Right kidney (tissue), 1 donor: Measurements from ENCODE around the gene HMCN2.
"Not testable (repeated sequence)": the region's sequence is repeated elsewhere in the genome, so short reads cannot be mapped to it uniquely, and the experiment has no call there.

Experiments used
- DNase-seq: peaks from one replicate; pipeline ENCODE4 v3.0.0-alpha.2; 2016

Gene HMCN2

DNA sequence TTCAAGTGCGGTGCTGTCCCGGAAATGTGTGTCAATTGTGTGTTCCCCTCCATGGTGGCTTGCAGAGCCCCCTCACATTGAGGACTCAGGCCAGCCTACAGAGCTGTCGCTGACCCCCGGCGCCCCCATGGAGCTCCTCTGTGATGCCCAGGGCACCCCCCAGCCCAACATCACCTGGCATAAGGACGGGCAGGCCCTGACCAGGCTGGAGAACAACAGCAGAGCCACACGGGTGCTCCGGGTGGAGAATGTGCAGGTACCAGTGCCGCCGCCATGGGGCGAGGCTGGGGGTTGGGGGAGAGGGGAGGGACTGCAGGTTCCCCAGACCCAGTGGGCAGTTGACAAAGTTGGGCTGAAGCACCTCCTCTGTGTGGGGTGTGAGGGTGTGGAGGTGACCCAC is 128.8 kb downstream of the HMCN2 start:
- DNase-seq, result no peak

DNA sequence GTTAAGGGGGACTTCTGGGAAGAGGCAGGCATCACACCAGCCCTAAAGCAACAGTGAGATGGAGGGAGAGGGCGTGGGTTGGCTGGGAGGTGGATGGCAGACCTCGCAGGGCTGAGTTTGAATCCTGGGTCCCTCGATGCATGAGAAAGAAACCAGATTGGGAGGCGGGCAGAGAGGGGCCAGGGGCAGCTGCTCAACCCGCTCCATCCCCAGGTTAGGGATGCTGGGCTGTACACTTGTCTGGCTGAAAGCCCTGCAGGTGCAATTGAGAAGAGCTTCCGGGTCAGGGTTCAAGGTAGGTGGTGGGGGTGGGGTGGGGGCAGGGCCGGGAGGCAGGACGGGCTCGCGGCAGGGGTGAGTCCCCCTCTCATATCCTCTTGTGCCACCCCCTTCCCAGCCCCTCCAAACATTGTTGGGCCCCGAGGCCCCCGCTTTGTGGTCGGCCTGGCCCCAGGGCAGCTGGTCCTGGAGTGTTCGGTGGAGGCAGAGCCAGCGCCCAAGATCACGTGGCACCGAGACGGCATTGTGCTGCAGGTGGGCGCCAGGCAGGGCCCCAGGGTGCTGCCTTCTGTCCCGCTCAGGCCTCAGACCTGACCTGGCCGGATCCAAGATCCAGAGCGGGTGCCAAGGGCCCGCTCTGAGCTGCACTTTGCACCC is 129.4 kb downstream of the HMCN2 start:
- DNase-seq, result no peak

DNA sequence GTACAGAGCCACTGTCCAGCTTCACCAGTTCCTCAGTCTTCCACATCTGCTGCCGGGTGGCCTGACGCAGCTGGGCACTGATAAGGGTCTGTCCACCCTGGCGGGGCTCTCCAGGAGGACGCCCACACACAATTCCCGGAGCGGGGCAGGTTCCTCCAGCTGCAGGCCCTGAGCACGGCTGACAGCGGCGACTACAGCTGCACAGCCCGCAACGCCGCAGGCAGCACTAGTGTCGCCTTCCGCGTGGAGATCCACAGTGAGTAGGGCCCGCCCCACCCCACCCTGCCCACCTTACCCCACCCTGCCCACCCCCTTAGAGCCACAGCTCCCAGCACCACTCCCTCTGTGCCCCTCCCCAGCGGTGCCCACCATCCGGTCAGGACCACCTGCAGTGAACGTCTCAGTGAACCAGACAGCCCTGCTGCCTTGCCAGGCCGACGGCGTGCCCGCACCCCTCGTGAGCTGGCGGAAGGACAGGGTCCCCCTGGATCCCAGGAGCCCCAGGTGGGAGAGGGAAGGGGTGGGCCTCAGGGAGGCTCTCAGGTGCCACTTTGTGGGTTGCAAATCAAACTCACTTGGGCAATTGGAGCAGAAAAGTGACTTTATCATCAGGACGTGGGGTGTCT is 130.4 kb downstream of the HMCN2 start:
- no peak for DNase-seq

DNA sequence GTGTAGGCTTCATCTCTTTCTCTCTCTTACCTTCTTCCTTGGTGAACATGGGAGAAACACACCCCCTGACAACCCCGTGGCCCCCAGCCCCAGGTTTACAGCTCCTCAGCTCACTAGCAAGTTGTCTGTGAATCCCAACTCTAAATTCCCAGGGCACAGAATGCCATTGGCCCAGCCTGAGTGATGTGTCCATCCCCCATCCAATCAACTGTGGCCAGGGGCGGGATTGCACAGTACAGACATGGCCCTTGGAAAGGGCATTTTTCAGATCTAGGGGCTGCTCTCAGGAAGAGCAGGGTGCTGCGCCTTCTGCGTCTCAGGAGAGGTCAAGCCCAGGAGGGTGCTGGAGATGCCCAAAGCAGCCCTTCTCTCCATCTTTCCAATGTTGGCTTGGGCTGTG is 131.0 kb downstream of the HMCN2 start:
- no peak for DNase-seq

DNA sequence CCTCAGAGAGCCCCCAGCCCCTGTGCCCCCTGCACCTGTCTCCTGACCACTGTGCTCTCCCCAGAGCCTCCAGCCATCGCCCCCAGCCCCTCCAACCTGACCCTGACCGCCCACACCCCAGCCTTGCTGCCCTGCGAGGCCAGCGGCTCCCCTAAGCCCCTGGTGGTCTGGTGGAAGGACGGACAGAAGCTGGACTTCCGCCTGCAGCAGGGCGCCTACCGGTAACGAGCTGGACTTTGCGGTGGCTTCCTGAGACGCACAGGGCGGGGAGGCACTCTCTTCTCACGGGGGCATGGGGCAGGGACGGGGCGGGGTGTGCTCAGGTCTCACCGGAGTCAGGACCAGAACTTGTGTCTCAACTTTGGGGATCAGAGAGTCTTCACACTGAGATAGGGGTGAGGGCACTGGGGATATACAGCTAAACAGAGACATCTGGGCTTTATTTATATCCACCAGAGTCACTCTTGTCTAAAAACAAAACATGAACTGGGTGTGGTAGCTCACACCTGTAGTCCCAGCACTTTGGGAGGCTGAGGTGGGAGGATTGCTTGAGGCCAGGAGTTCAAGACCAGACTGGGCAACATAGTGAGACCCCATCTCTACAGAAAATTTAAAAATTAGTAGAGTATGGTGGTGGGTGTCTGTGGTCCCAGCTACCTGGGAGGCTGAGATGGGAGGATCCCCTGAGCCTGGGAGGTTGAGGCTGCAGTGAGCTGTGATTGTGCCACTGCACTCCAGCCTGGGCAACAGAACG is 133.1 kb downstream of the HMCN2 start:
- DNase-seq, result no peak

DNA sequence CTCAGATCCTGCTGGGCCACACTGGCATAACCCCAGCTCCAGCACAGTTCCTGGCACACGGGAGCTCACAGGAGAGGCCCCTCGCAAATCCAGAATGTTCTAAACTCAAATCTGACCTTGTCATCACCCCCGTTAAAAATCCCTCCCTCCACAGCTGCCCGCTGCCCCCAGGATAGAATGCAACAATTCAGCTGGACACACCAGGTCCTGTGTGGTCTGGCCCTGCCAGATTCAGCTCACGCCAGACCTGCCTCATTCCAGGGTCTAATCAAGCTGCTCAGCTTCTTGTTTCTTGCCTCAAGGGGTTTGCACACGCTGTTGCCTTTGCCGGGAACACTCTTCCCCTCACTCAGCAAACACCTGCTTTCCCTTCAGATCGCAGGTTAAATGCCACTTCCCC is 134.2 kb downstream of the HMCN2 start:
- no peak for DNase-seq

DNA sequence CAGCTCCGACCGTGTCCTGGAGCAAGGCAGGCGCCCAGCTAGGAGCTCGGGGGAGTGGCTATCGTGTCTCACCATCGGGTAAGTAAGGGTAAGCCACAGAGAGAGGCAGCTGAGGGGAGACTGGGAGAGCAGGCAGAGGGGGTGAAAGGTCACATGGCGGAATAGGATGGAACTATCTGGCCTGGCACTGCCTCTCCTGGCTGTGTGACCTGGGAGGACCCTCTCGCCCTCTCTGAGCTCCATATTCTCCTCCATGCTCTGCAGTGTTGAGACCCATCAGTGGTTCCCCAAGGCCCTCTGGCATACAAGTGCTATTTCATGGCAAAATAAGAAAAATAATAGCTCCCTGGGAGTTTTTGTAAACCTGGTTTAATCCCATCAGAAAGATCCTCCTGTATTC is 135.3 kb downstream of the HMCN2 start:
- no peak for DNase-seq

DNA sequence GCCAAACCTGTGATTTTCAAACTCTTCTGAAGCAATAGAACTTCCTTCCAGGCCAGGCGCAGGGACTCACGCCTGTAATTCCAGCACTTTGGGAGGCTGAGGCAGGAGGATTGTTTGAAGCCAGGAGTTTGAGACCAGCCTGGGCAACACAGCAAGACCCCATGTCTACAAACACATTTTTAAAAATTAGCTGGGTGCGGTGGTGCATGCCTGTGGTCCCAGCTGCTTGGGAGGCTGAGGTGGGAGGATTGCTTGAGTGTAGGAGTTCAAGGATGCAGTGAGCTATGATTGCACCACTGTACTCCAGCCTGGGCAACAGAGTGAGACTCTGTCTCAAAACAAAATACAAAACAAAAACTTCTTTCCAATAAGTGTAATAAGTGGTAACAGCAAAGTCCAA is 136.2 kb downstream of the HMCN2 start:
- DNase-seq, result not testable (repeated sequence)

DNA sequence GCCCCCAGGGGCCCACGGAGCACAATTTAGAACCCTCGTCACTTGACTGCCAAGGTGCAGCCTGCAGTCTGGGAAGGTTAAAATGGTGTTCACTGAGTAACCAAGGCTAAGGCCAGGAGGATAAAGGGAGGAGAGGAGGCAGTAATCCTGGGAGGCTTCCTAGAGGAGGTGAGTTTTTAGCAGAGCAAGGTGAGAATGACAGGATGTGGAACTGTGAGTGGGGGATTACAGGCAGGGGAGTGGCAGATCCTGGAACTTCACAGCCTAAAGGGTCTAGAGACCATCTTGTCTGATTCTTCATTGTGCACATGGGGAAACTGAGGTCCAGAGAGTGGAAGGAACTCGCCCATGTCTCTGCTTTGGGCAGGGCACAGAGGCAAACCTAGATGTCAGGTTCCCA is 136.7 kb downstream of the HMCN2 start:
- no peak for DNase-seq

DNA sequence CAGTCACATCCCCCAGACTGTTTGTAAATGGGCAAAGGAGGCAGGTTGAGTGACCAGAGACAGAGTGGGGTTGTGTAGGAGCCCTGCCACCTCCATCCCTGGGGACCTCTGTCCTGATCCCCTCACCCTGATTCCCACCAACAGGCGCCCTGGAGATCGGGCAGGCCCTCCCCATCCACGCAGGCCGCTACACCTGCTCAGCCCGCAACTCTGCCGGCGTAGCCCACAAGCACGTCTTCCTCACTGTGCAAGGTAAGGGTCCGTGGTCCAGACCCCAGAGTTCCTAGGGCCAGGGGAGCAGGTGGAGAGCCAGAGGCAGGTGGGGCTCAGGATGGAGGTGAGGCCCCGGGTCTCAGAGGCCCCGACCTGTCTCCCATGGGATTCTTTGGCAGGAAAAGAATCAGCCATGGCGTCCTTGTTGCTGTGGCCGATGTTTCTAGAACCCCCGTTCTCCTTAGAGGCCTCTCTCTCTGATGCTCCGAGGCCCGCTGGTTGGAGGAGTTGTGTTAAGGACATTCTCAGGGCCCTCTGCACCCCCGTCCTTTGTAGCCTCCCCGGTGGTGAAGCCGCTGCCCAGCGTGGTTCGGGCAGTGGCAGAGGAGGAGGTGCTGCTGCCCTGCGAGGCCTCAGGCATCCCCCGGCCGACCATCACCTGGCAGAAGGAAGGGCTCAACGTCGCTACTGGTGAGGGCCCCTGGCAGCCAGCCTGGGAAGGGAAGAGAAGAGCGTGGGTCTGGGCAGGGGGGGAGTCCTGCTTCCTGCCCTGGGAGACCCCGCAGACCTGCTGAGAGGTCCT is 137.3 kb downstream of the HMCN2 start:
- no peak for DNase-seq

DNA sequence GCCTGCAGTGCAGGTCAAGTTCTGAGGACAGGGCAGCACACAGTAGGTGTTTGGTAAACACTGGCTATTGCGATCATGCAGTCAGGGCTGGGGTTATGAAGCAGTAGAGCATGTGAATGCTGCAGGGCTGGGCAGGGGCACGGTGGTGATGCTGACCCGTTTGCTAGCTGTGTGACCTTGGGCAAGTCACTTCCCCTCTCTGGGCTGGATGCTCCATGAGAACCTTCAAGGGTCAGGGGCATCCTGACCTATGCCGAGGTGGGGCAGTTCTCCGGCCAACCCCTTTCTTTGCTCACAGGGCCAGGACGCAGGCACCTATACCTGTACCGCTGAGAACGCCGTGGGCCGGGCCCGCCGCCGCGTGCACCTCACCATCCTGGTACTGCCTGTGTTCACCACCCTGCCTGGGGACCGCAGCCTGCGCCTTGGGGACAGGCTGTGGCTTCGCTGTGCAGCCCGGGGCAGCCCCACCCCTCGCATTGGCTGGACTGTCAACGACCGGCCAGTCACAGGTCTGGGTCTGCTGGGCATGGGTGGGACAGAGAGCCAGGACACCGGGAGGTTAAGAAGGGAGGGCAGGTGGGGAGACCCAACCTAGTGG is 140.2 kb downstream of the HMCN2 start:
- DNase-seq, result no peak

DNA sequence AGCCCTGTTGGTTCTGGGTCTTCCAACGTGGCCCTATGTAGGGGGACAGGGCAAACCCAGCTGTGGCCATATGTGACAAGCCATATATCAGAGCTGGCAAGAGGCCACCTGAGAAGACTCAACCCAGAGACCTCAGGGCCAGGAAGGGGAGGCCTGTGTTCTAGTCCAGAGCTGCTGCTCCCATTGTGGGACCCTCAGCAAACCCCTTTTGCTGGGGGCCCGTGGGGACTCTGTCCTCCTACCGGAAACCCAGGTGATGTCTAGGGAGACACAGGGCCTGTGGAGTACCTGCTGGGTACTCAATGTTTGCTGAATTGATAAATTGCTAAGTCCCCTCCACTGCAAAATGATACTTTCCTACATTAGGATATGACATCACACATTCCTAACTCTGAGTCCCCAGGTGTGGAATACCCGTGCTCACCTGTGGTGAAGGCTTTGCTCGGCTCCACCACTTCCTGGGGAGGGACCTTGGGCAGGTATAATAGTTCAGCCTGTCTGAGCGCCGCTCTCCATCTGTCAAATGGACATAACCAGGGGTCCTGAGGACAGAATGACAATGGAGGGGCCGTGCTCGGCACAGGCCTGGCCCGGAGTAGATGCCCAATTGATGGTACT is 140.8 kb downstream of the HMCN2 start:
- no peak for DNase-seq

DNA sequence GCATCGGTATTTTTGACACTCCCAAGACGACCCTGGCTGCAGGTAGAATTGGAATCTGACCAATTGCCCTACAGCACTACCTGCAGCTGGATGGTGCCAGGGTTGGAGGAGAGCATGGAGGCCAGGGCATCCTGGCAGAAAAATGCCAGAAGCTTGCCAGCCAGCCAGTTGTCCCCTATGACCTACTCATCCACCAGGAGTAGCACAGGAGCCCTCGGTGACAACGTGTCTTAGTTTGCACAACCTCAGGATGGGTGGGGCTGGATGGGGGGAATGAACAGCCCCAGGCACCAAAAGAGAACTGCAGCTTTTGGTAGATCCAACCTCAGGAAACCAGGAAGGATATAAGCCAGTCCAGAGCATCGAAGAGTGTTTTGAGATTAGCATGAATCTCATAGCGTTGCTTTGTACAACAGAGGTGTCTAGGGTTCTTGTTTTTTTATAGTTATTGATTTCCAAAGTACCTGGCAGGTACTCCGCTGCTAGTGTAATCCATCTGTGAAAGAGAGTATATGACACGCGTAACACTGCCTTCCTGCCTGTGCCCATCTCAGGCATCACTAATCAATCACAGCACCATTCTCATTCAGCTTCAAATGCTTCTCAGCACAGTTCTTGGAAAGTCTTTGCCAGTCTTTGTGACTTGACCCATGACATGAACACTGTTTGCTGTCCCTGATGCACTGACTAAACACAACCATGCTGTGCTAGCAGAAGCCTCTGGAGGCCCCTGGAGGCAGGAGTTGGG is 142.5 kb downstream of the HMCN2 start:
- no peak for DNase-seq

DNA sequence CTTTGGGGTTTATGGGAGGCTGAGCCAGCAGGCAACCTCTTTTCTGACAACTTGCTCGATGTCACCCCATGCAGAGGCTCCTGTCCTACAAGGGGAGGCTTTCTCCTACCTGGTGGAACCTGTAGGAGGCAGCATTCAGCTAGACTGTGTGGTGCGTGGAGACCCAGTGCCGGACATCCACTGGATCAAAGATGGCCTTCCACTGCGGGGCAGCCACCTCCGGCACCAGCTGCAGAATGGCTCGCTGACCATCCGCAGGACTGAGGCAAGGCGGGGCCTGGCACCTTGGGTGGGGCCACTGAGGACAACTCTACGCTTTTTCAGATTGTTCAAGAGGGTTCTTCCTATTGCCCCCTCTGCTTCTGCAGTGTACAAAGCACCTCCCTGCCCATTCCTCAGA is 143.1 kb downstream of the HMCN2 start:
- no peak for DNase-seq

DNA sequence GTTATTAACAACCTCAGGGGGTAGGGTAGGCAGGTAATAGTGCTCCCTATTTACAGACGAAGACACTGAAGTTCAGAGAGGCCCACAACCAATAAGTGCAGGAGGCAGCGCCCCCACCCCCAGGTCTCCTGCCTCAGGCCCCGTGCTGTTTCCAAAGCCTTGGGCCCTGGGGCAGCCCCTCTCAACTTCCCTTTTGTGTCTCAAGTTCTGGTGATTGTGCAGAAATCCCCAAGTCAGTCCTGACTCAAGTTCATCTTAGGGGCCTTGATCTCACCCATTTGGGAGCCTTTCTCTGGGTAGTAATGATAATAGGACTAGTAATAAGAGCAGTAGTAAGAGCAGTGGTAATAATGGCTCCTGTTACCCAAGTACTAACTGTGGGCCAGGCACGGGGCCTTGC is 143.7 kb downstream of the HMCN2 start:
- no peak for DNase-seq

DNA sequence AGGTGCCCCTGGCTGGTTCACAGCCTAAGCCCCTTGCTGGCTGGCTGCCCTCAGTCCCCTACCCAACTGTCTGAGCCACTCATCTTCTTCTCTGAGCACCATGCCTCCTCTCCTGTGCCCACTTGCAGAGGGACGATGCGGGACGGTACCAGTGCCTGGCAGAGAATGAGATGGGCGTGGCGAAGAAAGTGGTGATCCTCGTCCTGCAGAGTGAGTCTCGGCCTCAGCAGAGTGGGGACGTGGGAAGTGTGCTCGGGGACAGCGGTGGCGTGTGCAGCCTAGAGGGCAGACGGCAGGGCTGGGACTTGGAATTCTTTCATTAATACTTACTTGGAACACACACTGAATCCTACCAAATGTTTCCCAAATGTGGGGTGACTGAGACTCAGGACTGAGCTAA is 144.9 kb downstream of the HMCN2 start:
- no peak for DNase-seq

DNA sequence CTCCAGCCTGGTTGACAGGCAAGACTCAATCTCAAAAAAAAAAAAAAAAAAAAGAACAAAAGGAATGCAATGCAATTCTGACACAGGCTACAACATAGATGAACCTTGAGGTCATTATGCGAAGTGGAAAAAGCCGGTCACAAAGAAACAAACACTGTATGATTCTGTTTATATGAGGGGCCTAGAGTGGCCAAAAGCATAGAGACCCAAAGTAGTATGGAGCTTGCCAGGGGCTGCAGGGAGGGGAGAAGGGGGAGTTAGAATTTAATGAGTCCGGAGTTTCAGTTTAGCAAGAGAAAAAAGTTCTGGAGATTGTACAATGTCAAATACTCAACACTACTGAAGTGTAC is 146.0 kb downstream of the HMCN2 start:
- DNase-seq, result no peak

DNA sequence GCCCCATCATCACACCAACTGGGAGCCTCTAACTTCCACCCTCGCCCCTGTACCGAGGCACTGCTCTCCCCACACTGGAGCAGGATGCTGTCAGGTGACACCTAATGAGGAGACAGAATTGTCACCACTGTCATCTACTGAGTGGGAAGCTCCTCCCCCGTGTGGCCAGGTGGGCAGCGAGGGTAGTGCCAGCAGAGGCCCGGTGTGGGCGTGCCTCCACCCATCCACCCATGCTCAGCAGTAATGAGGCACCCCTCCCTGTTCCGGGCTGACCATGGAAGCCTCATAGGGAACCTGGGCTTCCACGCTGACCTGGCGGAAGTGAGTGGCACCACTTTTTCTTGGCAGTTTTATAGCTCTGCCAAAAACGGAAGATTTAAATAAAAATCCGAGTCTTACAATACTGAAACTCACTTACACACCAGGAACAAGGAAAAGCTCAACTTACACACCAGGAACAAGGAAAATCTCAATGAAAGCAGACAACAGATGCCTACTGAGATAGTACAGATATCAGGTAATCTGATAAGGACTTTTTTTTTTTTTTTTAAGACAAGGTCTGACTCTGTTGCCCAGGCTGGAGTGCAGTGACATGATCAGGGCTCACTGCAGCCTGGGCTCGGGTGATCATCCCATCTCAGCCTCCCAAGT is 148.6 kb downstream of the HMCN2 start:
- DNase-seq, result no peak

DNA sequence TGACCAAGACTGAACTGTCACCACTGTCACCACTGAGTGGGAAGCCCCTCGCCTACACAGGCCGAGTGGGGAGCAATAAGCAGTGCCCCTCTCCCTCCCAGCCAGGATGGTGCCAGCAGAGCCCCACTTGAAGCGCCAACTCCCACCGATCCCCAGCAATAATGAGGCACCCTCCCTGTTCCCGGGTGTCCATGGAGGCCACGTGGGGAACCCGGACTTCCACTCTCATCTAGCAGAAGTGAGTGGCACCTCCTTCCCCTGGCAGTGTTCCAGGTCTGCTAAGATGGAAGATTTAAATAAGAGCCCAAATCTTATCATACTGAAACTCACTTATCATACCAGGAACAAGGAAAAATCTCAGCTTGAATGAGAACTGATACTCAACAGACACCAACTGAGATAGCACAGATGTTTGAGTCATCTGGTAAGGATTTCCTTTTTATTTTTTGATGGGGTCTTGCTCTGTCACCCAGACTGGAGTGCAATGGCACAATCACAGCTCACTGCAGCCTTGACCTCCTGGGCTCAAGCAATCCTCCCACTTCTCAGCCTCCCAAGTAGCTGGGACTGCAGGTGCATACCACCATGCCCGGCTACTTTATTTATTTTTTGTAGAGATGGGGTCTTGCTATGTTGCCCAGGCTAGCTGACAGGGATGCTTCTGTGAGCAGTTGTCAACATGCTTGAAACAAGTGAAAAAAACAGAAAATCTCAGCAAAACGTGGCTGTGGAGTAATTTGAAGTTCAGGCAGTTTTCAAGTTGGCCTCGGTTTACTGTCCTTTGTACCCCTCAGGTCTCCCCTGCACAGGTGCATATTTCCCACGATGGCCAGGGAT is 149.6 kb downstream of the HMCN2 start:
- DNase-seq, result no peak

DNA sequence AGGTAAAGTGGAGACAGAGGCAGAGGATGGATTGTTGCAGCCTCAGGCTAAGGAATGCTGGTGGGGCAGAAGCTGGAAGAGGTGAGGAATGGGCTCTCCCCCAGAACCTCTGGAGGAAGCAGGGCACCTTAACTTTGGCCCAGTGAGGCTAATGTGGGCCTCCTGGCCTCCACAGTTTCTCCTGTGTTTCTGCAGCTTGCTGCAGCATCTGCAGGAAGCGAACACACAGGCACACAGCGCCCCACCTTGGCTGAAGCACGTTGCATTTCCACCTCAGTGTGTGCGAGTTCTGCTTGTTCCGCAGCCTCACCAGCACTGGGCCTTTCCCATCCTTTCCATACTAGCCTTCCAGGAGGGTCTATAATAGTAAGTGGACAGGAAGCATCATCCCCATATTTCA is 152.0 kb downstream of the HMCN2 start:
- DNase-seq, result no peak
